Measurements from ENCODE around the gene NOL12.
"Not testable (repeated sequence)": the region's sequence is repeated elsewhere in the genome, so short reads cannot be mapped to it uniquely, and the experiment has no call there.

NOL12 gene

DNA sequence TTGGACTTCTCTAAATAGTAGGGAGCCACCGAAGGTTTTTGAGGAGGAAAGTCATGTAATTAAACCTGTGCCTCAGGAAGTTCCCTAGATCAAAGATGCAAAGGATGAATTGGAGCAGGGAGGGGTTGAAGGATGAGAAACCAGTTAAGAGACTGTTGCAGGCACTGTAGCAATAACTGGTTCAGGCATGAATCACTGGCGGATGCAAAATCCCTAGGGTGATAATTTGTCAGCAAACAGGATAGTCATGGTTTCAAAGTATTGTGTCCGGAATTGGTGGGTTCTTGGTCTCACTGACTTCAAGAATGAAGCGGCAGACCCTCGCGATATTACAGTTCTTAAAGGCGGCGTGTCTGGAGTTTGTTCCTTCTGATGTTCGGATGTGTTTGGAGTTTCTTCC, 30.6 kb downstream of the NOL12 start:
- DNase-seq = no peak

DNA sequence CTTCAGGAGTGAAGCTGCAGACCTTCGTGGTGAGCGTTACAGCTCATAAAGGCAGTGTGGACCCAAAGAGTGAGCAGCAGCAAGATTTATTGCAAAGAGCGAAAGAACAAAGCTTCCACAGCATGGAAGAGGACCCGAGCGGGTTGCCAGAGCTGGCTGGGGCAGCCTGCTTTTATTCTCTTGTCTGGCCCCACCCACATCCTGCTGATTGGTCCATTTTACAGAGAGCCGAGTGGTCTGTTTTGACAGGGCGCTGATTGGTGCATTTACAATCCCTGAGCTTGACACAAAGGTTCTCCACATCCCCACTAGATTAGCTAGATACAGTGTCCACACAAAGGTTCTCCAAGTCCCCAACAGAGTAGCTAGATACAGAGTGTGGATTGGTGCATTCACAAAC, 31.1 kb downstream of the NOL12 start:
- not testable (repeated sequence) for DNase-seq

DNA sequence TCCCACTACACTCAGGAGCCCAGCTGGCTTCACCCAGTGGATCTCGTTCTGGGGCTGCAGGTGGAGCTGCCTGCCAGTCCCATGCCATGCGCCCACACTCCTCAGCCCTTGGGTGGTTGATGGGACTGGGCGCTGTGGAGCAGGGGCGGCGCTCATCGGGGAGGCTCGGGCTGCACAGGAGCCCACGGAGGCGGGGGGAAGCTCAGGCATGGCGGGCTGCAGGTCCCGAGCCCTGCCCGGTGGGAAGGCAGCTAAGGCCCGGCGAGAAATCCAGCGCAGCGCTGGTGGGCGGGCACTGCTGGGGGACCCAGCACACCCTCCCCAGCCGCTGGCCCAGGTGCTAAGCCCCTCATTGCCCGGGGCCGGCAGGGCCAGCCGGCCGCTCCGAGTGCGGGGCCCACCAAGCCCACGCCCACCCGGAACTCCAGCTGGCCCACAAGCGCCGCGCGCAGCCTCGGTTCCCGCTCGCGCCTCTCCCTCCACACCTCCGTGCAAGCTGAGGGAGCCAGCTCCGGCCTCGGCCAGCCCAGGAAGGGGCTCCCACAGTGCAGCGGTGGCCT, 31.7 kb downstream of the NOL12 start:
- not testable (repeated sequence) for DNase-seq

DNA sequence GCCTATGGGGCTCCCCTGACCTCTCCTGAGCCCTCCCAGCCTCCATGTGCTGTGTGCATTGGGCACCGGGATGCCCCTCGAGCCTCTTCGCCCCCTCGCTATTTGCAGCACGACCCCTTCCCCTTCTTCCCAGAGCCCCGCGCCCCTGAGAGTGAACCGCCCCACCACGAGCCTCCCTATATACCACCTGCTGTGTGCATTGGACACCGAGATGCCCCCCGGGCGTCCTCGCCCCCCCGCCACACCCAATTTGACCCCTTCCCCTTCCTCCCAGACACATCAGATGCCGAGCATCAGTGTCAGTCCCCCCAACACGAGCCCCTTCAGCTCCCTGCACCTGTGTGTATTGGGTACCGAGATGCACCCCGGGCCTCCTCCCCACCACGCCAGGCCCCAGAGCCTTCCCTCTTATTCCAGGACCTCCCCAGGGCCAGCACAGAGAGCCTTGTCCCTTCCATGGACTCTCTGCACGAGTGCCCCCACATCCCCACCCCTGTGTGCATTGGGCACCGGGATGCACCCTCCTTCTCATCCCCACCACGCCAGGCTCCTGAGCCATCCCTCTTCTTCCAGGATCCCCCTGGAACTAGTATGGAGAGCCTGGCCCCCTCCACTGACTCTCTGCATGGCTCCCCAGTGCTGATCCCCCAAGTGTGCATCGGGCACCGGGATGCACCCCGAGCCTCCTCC, 39.6 kb downstream of the NOL12 start:
- no peak for DNase-seq

DNA sequence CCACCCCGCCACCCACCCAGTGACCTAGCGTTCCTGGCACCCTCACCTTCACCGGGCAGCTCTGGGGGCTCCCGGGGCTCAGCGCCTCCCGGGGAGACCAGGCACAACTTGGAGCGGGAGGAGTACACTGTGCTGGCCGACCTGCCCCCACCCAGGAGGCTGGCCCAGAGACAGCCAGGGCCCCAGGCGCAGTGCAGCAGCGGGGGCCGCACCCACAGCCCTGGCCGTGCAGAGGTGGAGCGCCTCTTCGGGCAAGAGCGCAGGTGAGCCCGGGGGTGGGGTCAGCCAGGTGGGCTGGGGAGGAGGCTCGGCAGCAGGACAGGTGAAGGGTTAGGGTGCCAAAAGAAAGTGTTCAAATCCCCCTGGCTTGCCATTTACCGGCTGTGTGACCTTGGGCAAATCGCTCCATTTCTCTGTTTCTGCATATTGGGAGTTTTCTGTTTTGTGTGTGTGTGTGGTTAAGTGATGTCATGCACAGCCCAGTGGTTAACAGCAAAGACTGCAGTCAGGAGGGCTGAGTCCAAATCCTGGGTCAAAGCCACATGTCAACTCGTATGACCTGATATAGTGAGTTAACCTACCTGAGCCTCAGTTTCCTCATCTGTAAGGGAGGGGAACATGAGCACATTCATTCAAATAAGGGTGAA, 40.2 kb downstream of the NOL12 start:
- no peak for DNase-seq

DNA sequence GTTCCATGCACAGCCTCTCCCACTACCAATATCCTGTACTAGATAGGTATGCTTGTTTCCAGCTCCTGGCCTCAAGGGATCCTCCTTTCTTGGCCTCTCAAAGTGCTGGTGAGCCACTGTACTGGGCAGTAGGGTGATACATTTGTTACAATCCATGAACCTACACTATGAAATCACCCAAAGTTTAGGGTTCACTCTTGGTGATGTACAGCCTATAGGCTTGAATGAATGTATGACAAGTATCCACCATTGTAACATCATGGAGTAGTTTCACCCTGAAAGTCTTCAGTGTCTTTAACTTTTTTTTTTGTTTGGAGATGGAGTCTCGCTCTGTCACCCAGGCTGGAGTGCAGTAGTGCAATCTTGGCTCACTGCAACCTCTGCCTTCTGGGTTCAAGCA, 42.5 kb downstream of the NOL12 start:
- no peak for DNase-seq

DNA sequence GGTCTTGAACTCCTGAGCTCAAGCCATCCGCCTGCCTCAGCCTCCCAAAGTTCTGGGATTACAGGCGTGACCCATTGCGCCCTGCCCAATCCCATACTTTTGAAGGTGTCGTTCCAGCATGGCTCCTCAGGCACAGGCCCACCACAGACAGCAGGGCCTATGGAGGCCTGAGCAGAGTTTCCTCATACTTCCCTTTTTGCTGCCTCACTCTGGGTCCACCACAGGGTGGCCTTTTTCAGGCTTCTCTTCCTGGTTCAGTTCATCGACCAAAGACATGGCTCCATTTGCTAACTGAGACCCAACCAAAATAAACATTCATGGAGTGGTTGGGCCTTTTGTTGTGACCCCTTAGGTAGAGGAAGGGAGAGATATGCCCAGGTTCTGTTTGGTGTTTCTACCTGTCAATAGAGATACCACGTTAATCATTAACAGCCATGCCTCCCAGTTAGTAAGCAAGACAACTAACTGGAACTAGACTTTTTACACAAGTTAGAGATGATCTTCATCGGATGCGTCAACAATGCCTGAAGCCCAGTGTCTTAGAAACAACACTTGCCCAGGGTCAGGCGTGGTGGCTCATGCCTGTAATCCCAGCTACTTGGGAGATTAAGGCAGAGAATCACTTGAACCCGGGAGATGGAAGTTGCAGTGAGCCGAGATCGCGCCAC, 45.8 kb downstream of the NOL12 start:
- DNase-seq = no peak

DNA sequence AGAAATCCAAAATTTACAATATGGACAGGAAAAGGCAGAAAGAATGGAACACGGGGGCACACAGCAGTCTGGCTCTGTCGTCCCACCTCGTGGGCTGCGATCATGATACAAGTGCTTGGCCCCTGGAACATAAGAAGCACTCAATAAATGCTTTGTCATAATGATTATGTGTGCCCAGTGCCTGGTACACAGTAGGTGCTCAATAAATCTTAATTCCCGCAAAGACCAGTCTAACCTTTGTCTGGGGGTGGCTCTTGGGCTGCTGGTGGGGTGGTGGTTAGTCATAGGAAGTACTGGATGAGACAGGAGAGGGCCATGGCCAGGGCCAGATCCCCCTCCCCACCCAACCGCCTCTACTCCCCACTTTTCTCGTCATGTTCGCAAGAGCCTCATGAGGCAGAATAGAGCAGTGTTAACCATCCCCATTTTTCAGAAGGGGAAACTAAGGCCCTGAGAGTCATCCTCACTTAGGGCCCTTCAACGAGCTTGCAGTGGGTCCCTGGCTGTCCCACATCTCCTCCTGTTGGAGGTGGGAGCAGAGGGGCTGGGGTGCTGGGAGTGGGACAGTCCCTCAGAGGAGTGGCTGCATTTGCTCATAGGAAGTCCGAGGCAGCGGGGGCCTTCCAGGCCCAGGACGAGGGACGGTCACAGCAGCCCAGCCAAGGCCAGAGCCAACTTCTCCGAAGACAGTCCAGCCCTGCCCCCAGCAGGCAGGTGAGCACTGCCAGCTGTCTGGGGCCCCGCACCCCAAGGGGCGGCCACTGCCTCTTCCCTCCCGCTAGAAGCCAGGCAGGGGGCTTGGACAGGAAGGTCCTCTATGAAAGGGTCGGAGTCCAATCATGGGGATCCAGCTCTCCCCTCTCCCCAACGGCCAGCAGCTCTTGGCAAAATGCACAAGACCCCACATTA, 46.8 kb downstream of the NOL12 start:
- no peak for DNase-seq

DNA sequence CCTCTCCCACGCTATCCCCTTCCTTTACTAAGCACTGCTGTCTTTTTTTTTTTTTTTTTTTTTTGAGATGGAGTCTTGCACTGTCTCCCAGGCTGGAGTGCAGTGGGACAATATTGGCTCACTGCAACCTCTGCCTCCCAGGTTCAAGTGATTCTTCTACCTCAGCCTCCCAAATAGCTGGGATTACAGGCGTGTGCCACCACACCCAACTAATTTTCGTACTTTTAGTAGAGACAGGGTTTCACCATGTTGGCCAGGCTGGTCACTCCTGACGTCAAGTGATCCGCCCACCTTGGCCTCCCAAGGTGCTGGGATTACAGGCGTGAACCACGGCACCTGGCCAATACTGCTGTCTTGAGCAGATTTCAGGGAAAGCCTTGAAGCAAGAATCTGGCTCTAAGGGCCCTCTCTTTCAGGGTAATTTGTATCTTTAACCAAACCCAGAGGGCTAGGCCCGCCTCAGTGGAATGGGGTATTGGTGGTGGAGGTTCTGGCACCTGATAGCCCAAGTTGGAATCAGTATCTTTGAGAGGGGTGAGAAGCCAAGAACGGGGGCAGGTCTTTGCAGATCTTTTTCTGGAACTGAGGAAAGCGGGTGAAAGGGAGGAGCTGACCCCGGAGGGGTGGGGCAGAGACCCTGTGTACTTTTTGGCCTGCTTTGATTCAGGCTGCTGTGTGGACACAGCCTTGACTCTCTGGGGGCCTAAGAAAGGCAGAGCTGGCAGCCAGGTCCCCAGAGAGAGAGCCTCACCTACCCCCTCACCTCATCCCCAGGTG, 47.7 kb downstream of the NOL12 start:
- no peak for DNase-seq

DNA sequence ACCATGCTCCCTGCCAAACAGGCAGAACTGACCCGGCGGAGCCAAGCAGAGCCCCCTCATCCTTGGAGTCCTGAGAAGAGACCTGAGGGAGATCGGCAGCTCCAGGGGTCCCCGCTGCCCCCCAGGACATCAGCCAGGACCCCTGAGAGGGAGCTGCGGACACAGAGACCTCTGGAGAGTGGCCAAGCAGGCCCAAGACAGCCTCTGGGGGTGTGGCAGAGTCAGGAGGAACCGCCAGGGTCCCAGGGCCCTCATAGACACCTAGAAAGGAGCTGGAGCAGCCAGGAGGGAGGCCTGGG, 48.2 kb downstream of the NOL12 start:
- DNase-seq = no peak

DNA sequence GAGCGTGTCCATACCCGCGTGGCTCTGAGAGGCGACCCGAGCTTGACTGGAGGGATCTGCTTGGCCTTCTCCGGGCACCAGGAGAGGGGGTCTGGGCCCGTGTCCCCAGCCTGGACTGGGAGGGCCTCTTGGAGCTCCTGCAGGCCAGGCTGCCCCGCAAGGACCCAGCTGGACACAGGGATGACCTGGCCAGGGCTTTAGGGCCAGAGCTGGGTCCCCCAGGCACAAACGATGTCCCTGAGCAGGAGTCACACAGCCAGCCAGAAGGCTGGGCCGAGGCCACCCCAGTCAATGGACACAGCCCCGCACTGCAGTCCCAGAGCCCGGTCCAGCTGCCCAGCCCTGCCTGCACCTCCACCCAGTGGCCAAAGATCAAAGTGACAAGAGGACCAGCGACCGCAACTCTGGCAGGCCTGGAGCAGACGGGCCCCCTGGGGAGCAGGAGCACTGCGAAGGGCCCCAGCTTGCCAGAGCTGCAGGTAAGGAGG, 48.9 kb downstream of the NOL12 start:
- no peak for DNase-seq

DNA sequence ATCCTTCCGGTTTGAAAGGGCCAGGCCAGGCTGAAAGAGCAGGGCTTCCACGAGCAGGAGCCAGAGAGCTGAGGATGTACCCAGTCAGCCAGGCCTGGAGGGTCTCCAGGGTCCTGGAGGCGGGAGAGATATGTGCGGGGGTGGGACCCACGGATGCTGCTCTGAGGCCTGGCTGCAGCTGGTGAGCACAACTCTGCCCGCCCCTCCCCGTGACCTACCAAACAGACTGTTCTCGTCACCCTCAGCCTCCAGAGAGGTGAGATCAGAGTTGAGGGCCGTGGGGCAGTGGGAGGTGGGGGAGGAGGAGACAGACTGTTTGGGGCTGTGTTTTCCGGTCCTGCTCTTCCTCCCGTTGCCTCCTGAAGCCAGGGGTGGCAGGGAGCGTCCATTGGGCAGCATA, 52.9 kb downstream of the NOL12 start:
- DNase-seq = no peak

DNA sequence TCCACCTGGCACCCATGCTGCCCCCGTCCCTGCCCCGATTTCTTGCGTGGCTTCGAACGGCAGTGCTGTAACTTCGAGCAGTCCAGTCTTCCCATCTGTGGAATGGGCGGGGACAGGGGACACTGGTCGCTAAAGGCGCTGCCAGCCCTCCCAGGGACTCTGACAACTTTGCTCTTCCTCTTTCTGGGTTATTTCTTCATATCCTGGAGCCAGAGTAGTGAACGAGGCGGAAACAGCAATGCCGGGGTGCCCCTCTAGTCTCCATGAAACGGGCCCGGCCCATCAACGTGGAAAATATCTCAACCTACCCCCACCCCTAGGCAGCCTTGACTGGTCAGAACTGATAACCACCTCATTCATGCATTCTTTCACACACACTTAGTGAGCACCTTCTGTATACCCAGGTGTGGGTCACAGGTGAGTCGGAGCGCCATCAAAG, 53.5 kb downstream of the NOL12 start:
- peak; percentile 60 for DNase-seq

DNA sequence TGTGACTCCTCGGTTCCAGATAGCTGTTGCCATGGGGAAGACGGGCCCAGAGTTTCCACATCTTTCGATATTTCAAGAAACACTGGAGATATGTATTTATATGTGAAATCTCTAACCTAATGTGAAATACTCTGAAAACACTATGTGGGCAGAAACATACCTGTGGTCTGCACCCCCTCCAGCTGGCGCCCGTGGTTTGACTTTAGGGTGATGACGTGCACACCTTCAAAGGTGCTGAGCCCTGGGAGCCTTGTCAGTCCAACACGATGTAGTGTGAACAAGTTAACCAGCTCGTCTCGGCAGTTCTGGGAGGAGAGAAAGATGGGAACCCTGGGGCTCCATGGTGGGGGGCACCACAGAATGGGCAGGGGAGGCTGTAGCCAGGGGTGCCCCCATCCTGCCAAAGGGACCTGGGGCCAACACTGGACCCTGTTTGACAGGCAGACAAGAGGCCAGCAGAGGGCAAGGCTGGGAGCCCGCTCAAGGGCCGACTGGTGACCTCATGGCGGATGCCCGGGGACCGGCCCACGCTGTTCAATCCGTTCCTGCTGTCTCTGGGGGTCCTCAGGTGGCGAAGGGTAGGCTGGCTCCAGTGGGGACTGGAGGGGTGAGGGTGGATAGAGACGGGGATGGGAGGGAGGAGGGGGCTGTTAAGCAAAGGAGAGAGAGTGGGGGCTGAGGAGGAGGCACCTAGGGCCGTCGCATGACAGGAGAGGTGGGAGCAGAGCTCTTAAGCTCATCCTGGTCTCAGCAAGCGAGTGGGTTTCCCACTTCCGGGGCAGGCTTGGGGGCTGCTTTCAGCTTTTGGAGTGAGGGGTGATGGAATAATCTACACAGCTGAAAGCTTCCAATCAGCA, 54.5 kb downstream of the NOL12 start:
- no peak for DNase-seq

DNA sequence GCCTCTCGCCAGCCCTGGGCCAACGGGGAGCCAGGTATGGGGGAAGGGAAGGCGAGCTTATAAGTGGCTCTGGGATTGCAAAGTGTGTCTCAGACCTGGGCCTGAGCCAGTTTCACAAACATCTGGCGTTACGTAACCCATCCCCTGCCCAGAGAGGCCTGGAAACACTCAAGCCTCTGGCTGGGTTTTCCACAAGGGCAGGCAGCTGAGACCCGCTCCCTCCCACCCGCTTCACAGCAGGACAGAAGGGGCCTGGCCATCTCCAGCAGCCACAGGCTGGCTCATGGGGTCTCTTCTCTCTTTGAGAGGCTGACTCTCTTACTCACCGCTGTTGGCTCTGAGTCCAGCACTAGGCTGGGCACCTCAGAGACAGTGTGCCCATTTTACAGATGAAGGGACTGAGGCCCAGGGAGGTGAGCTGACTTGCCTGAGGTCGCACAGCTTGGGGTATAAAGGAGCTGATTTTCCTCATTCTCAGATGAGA, 55.2 kb downstream of the NOL12 start:
- peak; percentile 48 for DNase-seq

DNA sequence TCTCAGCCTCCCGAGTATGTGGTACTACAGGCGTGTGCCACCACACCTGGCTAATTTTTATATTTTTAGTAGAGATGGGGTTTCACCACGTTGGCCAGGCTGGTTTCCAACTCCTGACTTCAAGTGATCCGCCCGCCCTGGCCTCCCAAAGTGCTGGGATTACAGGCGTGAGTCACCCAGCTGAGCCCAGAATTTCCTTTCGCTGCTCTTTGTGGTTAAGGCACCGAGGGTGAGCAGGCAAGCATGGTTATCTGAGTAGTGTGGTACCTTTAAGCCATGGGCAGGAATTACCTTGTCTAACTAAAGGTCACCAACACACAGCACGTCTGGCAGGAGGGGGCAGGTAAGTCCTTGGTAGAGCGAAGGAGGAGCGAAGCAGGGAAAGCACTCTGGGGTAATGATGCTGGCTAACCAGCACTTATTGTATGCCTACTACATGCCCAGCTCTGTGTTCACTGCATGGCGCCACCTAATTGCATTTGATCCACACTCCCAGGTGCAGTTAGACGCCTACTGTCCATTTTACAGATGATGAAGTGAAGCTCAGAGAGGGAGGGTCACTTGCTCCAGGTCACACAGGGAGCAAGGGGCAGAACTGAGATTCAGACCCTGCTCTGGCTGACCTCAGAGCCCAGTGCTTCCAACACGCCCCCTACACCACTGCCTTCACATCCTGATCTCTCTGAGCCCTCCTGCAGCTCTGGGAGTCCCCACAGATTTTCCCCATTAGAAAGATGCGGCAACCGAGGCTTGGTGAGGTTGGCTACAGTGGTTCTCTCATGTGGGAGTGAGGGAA, 56.4 kb downstream of the NOL12 start:
- no peak for DNase-seq
